GM12873 (cell line): ENCODE measurements around the gene TMEM95.

Source experiments
- CTCF ChIP-seq: IDR thresholded peaks from 2 replicates; pipeline ENCODE4 v1.5.1; 2012; ENCODE audit warnings: low read depth, mild to moderate bottlenecking, moderate library complexity, low read length, control low read depth; ENCODE audit not compliant: insufficient read depth; ENCODE audit errors: missing control alignments

TMEM95 gene

GRCh38 chr17:7312432-7313087 is 42.4 kb upstream of the TMEM95 start:
- TF ChIP-seq CTCF = no peak

DNA sequence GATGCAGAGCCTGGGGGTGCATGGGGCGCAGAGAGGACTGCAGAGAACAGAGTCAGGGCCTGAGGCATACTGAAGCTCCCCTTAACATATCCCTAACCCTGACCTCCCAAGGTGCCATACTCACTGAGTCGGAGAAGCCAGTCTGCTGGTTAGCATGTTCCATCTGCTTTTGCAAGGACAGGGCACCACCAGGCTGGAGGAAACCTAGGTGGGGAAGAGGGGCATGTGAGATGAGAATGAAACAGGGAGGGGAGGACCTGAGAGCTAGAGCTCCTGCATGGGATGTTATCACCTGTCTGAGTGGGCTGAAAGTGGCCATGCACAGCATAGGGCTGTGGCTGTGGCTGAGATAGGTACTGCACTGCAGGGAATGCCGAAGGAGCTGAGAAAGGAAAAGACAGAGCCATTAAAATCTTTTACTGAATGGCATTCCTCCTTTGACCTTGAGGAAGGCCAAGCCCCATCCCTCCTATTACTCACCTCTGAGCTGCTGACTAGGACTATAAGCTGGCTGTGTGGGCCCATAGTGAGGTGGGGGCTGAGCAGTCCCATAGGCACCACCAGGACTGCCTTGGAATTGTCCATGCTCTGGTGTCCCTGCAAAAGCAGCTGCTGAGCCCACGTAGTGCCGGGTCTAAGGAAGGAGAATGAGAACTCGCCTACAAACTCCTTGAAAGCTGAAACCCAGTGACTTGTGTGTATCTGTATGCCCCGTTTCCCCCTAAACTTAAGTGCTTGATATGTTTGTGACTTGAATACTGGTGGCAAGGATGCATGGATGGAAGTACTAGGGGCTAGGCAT is 41.7 kb upstream of the TMEM95 start:
- TF ChIP-seq CTCF = peak; percentile 53

DNA sequence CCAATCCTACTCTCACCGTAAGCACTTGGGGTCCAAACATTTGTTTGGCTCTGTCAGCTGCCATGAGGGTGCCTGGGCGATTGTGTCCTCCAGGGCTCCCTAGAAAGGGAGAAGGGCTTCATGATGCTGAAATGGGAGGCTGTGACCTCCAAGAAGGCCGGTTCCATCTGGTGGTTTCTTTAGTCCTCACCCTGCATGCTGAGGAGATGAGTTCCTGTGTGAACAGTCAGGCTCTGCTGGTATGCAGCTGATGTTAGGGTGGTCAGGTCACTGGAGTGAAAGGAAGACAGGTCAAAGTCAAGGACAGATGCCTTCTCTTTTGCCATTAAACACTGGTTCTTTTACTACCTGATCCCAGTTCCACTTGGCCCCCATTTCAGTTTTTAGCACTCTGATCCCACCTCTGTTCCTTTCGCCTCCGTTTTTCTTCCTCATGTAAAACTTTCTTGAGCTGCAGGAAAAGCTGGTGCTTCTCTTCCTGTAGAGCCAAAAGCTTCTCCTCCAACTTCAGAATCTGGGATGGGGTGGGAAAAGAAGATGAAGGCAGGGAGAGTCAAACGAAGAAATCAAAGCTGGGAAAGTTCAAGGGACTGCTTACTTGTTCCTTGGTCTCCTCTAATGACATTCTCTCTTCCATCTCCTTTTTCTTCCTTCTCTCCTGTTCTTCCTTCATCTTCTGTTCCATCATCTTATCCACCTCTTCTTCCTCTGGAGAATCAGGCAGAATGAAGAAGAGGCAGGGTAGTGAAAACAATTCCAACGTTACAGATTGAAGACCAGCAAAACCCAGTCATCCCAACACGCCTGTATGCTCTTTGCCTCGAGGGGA is 40.9 kb upstream of the TMEM95 start:
- no peak for TF ChIP-seq CTCF

DNA sequence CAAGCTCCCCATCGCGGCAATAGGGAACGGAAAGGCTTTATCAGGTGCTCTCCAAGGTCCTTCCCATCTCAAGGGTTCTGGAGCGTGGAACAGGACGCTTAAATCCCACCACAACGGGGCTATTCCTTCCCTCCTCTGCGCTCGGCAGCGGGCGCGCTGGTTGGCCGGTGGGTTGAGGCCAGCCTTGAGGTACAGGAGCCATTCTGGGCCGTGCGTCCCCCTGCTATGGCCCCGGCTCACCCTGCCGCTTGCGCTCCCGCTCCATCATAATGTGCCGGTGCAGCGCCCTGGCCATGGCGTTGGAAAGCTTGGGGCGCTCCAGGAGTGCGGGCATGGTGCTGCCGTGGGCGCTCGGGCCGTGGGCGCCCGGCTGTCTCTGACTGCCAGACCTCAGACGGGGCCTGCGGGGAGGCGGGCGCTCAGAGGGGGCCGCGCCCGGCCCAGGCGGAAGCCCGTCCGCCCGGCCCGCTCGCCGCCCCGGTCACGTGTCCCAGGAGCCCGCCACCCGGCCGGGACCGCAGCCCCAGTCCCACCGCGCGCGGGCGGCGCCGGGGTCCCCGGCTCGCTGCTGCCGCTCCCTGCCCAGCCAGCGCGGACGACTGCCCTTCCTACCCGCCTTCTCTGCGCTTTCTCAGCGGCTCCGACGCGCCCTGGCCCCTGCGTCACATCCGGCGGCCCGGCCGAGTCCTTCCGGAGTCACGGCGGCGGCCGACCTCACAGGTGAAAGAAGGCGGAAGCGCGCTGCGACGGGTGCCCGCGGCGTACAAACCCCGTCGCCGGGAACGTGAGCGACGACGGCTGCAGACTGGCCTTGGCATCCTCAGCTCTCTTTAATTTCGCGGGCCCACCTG is 40.0 kb upstream of the TMEM95 start, which contains the start of gene GPS2:
Gene GPS2 (minus strand): TSS at position 642 of the 851 bp plus-strand sequence. CDS start 308 bp downstream, at position 334.
- TF ChIP-seq CTCF = no peak

- no peak for TF ChIP-seq CTCF
Measured at GRCh38 chr17:7315570-7316235, 39.3 kb upstream of the TMEM95 start.

GRCh38 chr17:7317161-7317803 is 37.7 kb upstream of the TMEM95 start:
- TF ChIP-seq CTCF = no peak
